HTR-8/SVneo (cell line): Measurements from ENCODE around the gene C8G.
A peak's percentile ranks its signal among the peaks of the same experiment; 100 is the strongest.

Source experiments
- DNase-seq: peaks from one replicate; pipeline ENCODE4 v3.0.0; 2011; ENCODE audit warnings: low spot score, mixed read lengths; ENCODE audit not compliant: insufficient read length
- FAIRE-seq: peaks from 2 replicates; lab custom pipeline; 2011; peaks lifted over from hg19 to GRCh38; lab: Jason Lieb, UNC

C8G gene

GRCh38 chr9:136939996-136940525 lies 5.0 kb upstream of the C8G start:
- DNase-seq (no peak), FAIRE-seq (no peak)

- FAIRE-seq (no peak), DNase-seq (no peak)
These were observed 4.4 kb upstream of the C8G start for GRCh38 chr9:136940526-136941230.

- DNase-seq (no peak), FAIRE-seq (no peak)
These were observed 3.6 kb upstream of the C8G start for GRCh38 chr9:136941231-136942111.

- DNase-seq (no peak), FAIRE-seq (no peak)
These were observed 2.7 kb upstream of the C8G start for GRCh38 chr9:136942112-136942880.

- DNase-seq (no peak), FAIRE-seq (no peak)
These were observed 2.2 kb upstream of the C8G start for GRCh38 chr9:136942881-136943230.

- no peak for FAIRE-seq
- DNase-seq, result peak; percentile 31
These were observed 1.5 kb upstream of the C8G start for GRCh38 chr9:136943291-136944211.

- peak; percentile 36 for DNase-seq
- no peak for FAIRE-seq
These were observed 878 bp upstream of the C8G start for GRCh38 chr9:136944212-136944518.

- DNase-seq (no peak), FAIRE-seq (no peak)
These were observed 537 bp downstream of the C8G start for GRCh38 chr9:136945333-136946227.

GRCh38 chr9:136946228-136947027 lies 1.4 kb downstream of the C8G start:
- FAIRE-seq, result no peak
- no peak for DNase-seq

GRCh38 chr9:136947028-136947891 lies 2.2 kb downstream of the C8G start:
- DNase-seq (no peak), FAIRE-seq (no peak)

GRCh38 chr9:136947955-136948510 lies 3.0 kb downstream of the C8G start:
- DNase-seq, result peak; percentile 41
- no peak for FAIRE-seq

- no peak for FAIRE-seq
- DNase-seq, result peak; percentile 11
These were observed 4.3 kb downstream of the C8G start for GRCh38 chr9:136949239-136949816.

- peak; percentile 81 for FAIRE-seq
- DNase-seq, result peak; percentile 98
These were observed 5.0 kb downstream of the C8G start for GRCh38 chr9:136949817-136950655.

- FAIRE-seq (no peak), DNase-seq (no peak)
These were observed 5.7 kb downstream of the C8G start for GRCh38 chr9:136950656-136951276.
